ENCODE measurements around the gene ATP8B4.

ATP8B4 gene

DNA sequence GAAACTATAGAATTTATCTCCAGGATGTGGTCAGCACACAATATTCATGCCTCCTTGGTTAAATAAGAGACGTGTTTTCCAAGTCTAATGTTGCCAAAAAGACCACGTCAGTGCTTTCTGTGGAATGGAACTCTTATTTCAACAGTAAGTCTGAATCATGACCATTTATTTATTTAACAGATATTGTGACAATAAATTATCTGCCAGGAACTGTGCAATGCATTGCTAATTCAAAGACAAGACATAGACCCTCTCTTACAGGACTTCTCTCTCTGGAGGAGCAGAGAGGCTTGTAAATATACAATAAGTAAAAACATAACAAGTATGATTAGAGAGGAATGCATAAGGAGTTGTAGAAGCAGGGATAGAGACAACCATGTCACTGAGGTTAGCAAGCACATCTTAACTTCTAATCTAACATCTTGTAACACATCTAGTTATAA is 270.7 kb downstream of the ATP8B4 start:
- DNase-seq, result no peak

DNA sequence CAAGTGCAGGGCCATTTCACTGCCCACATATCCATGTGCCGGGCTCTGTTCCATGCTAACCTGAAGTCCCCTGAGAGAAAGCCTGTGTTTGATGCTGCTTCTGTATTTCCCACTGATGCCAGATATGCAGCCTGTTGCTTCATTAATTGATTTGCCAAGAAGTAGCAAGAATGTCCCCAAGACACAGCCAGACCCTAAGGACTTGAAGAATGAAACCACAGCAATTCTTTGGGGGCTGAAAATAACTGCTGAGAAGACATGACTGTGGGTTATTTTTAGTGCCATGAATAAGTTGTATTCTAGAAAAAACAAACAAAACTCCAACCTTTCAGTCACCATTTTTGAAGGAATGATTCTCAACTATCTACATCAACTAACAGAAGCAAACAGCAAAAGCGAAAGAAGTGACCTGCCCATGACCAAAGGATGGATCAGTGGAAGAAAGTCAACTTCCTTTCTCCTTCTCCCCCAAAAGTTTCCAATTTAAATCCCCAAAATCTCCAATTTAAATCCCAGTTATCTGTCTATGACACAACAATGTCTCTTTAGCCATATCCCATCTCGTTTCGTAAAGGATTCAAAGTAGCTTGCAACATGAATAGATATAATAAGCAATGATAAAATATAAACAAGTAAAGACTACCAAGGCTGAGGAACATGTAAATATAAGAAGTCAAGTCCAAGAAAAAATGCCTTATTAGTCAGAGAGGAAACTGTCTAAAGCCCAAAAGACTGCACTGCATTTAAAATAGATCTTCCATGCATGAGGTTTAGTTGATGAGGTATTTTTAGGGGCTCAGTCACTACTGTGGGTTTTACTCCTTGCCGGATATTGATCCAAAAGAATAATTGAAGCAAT is 271.4 kb downstream of the ATP8B4 start:
- no peak for DNase-seq

DNA sequence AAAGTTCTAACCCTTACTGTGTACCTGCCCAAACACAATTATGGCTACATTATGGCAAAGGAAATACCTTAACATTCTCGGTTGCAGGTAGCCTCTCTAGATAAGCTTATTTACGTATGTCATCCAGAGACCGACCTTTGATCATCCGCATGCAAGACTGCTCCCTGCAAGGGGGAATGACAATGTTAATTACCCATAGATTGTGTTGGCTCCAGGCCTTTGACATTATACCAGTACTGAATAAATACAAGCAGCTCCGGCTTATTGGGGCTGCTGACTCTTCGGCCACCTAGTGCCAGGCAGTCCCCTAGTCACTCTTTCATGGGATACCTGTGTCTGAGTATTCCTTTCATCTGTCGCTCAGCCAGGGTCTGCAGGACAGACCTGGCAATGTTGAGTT is 274.6 kb downstream of the ATP8B4 start:
- DNase-seq, result no peak

DNA sequence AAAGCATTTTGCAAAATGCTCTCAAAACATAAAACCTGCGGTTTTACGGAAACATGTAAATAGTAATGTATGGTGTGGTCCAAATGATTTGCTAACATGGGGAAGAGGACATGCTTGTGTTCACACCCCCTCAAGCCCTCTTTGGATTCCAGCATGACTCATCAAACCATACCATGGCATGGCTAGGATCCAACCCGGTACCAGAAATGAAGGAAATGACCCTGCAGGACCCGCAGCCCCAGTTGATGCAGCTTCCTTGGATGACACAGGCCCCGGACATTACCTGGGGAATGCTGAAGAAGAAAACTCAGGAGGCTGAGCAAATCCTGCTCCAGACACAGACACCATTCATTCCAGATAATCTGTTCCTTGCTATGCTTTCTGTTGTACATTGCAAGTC is 275.3 kb downstream of the ATP8B4 start:
- DNase-seq, result no peak

DNA sequence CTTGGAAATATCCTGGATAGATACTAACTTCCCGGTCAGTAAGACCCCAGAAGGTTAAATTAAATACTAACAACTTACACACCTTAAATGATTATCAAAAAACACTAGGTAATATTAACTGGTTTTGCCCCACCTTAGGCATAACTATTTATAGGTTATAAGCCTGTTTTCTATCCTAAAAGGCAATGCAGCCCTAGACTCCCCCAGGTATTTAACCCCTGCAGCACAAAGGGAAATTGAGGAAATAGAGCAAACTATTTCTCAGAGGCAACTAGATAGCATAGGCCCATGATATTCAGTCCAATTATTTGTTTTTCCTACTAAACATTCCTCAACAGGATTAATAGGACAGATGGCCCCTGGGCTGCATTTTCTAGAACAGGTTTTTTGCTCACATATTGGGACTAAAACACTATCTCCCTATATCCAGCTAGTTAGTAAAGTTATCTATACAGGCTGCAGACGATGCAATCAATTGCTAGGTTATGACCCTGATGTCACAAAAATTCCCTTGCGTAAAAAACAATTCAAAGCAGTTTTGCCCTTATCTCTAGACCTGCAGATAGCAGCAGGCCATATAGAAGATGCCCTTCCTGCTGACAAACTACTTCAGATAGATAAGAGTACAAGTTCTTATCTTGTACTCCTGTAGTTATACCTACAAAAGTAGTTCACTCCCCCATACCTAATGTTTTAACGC is 276.9 kb downstream of the ATP8B4 start:
- DNase-seq, result no peak

DNA sequence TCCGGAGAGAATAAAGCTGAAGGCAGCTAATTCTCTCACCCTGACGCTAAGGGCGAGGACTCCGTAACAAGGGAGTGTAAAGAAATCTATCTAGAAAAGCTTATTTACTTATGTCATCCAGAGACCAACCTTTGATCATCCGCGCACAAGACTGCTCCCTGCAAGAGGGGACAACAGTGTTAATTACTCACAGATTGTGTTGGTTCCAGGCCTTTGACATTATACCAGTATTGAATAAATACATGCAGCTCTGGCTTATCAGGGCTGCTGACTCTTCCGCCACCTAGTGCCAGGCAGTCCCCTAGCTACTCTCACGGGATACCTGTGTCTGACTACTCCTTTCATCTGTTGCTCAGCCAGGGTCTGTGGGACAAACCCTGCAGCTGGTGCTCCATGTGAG is 286.5 kb downstream of the ATP8B4 start:
- no peak for DNase-seq

DNA sequence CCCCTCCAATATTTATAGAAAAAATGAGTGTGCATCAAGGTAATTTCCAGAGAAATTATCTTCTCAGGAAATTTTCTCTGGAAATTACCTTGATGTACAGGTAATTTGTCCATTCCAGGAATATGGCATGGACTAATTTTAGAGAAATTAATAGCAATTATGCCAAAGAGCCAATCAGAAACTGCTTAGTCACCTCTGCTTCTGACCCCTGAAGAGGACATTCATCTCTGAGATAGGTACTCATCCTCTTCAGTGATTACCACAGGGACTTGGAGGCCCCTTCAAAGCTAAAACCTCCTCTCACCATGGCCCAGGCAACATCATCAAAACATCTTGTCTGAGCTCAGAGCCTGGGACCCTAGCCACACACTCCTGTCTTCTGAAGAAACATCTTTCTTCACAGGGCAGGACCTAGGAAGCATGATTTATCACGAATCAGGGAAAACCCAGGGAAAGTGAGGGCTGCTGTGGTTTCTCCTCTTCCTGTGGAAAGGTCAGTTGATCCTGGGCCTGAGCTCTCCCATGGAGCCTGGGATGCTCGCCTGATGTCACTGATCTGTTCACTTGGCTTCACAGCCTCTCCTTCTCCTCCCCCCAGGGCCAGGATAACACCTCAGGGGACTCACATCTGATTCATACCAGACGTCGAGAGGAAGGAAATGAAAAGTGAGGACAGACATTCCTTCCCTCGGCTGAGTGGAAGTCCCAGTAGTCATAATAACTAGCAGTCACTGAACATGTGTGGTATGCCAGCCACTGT is 287.6 kb downstream of the ATP8B4 start:
- no peak for DNase-seq

DNA sequence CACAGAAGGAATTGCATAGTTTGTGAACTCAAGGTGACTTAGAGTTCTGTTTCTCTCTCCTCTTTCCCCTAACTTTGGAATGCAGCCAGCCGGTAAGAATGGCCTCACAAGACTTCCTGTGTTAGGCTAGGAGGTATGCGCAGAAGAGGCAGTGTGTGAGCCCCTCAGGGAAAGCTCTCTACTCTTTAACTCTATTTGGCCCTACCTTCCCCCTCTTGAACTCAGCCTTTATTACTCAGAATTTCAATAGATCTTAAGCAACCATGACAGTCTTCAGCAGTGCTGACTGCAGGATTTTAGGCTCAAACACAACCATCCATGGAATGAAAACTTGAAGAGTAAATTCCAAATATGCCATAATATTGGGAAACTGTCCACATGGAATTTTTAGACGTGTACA is 288.6 kb downstream of the ATP8B4 start:
- no peak for DNase-seq

DNA sequence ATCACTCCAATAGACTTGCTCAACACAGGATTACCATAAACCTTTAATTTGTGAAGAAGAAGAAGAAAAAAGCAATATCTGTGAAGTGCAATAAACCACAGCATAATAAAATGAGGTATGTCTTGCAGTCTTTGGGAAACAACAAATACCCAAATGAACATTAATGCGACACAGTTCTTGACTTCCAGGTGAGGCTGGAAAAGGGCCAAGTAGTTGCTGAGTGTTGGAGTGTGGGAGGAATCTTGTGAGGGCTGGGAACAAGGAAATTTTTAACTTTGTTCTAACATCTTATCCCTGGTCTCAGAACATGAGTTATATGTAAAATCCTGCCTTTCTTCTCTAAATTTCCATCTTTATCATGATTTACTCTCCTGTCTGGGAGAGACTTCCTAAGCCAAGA is 291.7 kb downstream of the ATP8B4 start:
- DNase-seq, result no peak

DNA sequence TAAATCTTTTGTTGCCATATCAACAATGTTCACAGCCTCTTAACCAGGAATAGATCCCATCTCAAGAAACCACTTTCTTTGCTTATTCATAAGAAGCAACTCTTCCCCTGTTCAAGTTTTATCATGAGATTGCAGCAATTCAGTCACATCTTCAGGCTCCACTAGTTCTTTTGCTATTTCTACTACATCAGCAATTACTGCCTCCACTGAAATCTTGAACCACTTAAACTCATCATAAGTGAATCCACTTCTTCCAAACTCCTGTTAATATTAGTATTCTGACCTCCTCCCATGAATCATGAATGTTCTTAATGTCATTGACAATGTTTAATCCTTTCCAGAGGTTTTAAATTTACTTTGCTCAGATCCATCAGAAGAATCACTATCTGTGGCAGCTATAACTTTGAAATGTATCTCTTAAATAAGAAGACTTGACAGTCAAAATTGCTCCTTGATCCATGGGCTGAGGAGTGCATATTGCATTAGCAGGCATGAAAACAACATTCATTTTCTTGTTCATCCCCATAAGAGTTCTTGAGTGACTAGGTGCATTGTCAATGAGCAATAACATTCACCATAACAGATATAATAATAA is 292.3 kb downstream of the ATP8B4 start:
- no peak for DNase-seq

DNA sequence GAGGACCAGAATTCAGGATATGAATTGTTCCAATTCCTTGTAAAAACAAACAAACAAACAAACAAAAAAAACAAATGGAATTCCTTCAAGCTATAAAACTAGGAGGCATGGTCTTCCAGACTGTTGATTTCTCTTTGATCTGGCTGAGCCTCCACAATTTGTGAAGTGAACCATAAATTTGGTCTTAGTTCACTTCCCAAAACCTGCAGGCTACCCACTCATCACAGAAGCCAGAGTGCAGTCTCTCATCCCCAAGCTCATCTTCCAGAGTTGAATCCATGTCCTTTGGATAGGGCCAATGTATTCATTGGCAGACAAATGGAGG is 294.3 kb downstream of the ATP8B4 start:
- no peak for DNase-seq

DNA sequence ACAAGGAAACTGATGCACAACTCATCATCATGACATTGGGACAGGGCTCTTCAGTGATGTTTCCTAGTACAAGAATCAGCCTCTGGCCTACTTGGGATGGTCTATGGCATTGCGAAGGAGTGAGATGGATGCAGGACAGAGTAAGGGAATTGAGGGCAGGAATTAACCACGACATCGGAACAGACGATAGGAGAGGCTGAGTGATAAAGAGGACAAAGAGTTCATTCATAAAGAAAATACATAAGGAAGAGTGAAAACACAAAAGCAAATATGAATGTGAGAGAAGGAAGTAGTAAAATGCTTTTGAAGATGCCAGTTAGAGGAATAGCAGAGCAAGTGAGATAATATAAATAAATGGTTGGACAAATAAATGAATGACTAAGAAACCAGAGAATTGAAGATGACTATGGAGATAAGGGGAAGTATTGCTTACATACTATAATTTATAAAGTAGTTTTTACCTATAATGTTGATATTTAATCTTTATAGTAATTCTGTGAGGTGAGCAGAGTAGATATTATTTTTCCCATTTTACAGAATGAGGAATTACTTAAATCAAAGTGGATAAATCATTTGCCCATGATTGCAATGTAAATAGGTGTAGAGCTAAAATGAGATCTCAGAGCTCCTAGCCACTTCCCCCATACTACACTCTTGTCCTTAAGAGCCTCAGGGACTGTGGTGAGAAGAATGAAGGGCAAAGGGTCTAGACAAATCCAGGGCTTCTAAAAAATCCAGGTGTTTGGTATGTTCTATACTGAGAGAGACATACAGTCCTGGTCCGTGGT is 294.9 kb downstream of the ATP8B4 start:
- DNase-seq, result no peak

DNA sequence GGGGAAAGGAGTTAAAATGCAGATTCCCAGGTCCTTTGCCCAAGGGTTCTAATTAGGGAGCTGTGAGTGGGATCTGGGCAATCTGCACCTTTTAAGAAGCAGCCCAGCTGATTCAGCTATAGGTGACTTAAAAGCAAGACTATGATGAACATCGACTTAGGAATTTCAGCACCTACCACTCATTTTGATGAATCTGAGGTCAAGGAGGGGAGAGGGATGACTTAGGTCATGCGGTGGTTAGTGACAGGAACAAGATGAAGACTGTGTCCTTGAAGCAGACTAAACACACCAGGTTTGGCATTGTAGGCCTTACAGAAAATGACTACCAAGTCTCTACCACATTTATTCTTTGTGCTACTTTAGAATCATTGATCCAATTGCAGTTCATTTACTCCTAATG is 301.9 kb downstream of the ATP8B4 start:
- DNase-seq, result no peak

DNA sequence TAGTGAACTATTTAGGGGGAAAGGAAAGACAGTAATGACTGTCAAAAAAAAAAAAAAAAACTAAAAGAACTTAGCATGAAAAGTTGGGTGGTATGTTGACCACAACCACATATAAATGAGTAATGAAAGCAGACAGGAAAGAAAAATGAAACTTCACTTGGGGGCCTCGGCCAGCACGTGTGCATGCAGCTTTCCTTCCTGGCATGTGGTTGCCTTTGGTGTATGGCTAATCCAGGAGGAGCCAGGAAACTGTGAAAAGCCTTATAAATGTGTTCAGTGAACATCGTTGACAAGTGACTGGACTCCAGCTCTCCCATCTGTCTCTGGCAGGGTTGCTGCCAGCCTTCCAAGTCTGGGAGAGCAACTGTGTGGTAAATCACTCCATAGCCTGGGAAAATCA is 303.1 kb downstream of the ATP8B4 start:
- no peak for DNase-seq

DNA sequence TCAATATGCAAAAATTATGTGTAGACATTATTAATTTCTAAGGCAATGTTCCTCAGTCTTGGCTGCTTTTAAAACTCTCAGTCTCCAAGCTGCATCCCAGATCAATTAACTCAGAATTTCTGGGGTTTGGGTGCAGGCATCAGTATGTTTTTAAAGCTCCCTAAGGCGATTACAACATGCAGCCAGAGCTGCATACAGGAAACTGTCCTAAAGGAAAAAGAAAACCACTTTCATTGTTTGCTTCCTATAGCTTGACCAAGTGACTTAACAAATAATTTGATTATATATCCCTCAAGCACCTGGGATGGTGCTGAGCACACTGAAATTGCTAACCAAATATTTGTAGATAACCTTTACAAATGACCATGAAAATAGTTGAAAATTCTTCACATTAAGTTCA is 303.5 kb downstream of the ATP8B4 start:
- DNase-seq, result no peak

DNA sequence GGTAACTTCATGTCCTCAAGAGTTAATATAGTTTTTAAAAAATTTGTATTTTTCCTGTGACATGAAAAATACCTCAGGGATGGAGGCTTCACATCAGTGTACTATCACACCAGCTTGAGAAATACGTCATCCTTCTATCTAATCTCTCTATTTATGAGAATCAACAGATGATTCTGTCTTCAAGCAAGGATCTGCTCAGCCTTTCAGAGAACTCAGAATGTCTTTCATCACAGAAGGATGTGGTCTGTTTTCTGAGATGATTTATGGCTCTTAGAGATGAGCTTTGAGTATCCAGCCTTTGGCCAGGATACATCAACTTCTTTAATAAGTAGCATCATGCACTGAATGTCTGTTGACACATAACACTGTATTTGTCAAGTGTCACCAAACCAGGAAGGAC is 304.3 kb downstream of the ATP8B4 start:
- no peak for DNase-seq

DNA sequence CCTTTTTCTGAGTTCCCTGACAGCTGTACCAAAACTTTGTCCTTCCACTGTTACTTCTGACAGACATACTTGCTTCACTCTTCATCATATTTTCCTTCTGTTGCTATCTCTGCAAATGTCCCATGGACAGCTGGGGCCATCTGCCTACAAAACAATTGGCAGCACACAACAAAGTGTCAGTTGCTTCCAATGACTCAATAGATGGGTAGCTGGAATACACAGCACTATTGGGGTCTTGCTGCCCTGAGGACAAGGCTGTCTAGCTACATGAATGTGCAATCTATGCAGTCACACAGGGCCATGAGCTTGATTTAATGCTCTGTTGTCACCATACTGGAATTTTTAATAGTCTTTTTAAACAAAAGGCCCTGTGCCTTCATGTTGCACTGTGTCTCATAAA is 305.4 kb downstream of the ATP8B4 start:
- no peak for DNase-seq

DNA sequence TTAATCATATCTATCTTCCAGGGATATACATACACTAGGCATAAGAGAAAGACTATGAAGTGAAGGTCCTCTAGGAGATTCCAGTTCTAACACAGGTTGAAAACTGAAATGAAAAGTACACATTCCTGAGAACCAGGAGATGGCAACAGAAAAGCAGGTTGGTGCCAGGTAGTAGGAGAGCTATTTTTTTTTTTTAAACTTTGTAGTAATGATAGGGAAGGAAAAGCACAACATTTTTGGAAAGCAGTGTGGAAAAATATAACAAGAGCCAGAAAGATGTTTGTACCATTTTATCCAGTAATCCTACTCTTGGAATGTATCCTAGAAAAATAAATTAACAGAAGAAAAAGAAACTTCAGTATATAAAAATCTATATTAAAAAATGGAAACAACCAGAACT is 308.3 kb downstream of the ATP8B4 start:
- DNase-seq, result no peak

DNA sequence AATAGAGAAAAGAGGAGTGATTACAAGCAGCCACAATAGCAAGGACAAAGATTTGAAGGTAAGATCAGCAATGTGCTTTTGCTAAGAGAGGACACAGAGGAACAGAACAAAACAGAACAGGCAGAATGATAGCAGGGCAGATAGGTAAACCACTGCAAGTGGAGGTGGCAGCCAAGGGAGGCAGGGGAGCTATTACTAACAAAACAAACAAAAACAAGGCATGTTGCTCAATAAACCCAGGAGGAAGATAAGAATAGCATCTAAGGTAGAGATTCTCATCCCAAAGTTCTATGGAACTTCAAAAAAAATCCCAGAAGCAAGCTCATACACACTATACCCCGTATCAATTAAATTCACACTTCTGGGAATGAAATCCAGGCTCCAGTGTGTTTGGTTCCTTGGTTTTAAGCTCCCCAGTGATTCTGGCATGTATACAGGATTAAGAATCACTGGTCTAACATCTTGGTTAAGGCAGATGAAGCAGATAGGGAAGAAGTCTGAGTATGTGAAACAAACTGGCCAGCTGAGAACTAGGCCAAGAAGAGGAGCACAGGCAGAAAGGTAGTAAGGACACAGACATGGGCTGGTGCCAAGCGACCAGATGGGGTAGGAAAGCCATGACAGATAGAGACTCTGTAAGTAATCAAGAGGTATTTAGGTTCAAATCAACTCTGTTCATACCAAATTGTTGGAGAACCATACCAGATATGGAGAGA is 309.0 kb downstream of the ATP8B4 start:
- no peak for DNase-seq

DNA sequence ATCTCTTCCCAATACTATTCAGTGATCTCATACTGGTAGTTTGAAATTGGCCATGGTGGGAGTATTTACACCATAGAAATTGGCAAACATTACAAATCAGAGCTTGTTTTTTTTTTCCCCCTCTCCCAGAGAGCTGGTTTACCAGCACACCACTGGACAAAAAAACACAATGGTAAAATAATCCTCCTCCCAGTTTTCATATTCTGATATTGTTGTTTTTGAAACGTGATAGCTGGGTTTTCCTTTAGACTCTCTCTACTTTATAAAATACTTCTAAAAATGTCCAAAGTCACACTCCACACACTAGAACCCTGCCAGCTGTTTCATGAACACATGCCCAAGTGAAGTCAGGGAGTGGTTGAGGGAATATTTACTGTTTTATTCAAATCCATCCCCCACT is 310.7 kb downstream of the ATP8B4 start:
- DNase-seq, result no peak
